Neural cell (in vitro differentiated cells): Measurements from ENCODE around the gene C6orf136. TPM values are rescaled to one million over a fixed set of nuclear protein-coding genes. Genes with fewer than 3 reads are reported as not detected.

Experiments used
- H2AFZ ChIP-seq: fragments of 200-600, 300-800 bp; sonication (generic), shearing (Covaris generic); 2 replicates; pipeline ENCODE4 v1.6.0; 2014; ENCODE audit warnings: low read depth, mild to moderate bottlenecking, antibody characterized with exemption, low read length, moderate library complexity
- H3F3A ChIP-seq: fragments of 200-600 bp; shearing (Covaris generic); 2 replicates; pipeline ENCODE4 v1.6.1; 2016; ENCODE audit warnings: mild to moderate bottlenecking, moderate library complexity, mixed read lengths, antibody characterized with exemption, low read length; ENCODE audit not compliant: insufficient read depth, poor library complexity, severe bottlenecking
- H3K27ac ChIP-seq: fragments of 200-600, 300-800 bp; sonication (generic), shearing (Covaris generic); 2 replicates; pipeline ENCODE4 v1.5.1; 2014; ENCODE audit warnings: mild to moderate bottlenecking, low read length, moderate library complexity
- H3K27me3 ChIP-seq: fragments of 300-800, 200-600 bp; sonication (generic), shearing (Covaris generic); 2 replicates; pipeline ENCODE4 v1.6.0; 2014; ENCODE audit warnings: mild to moderate bottlenecking, low read depth, low read length, moderate library complexity; ENCODE audit not compliant: insufficient read depth
- H3K36me3 ChIP-seq: fragments of 300-800, 200-600 bp; sonication (generic), shearing (Covaris generic); 2 replicates; pipeline ENCODE4 v1.5.1; 2014; ENCODE audit warnings: mild to moderate bottlenecking, antibody characterized with exemption, low read length, moderate library complexity; ENCODE audit not compliant: insufficient read depth
- H3K4me2 ChIP-seq: fragments of 300-800, 200-600 bp; sonication (generic), shearing (Covaris generic); 2 replicates; pipeline ENCODE4 v1.6.0; 2014; ENCODE audit warnings: mild to moderate bottlenecking, low read length
- H3K4me3 ChIP-seq: fragments of 300-800, 200-600 bp; sonication (generic), shearing (Covaris generic); 2 replicates; pipeline ENCODE4 v1.5.1; 2014; ENCODE audit warnings: mild to moderate bottlenecking, low read length, moderate library complexity
- H3K79me2 ChIP-seq: fragments of 200-600 bp; shearing (Covaris generic); replicated peaks from 2 replicates; pipeline ENCODE4 v1.6.0; 2014; ENCODE audit warnings: mild to moderate bottlenecking, low read length, moderate library complexity; ENCODE audit not compliant: insufficient read depth
- H3K9ac ChIP-seq: fragments of 300-800, 200-600 bp; sonication (generic), shearing (Covaris generic); 2 replicates; pipeline ENCODE4 v1.6.1; 2016; ENCODE audit warnings: mild to moderate bottlenecking, low read length, mixed read lengths
- H3K9me2 ChIP-seq: fragments of 200-600 bp; shearing (Covaris generic); 2 replicates; pipeline ENCODE4 v1.6.1; 2016; ENCODE audit warnings: mild to moderate bottlenecking, low read length, mixed read lengths; ENCODE audit not compliant: insufficient read depth
- H3K9me3 ChIP-seq: fragments of 200-600, 300-800 bp; sonication (generic), shearing (Covaris generic); 2 replicates; pipeline ENCODE4 v1.6.1; 2016; ENCODE audit warnings: mild to moderate bottlenecking, mixed run types, low read length, moderate library complexity, mixed read lengths
- H4K20me1 ChIP-seq: fragments of 200-600 bp; shearing (Covaris generic); 2 replicates; pipeline ENCODE4 v1.6.1; 2016; ENCODE audit warnings: mild to moderate bottlenecking, mixed run types; ENCODE audit not compliant: insufficient read depth
- CTCF ChIP-seq: fragments of 450-650 bp; IDR thresholded peaks from 2 replicates; pipeline ENCODE4 v1.5.1; 2014; ENCODE audit warnings: antibody characterized with exemption, mild to moderate bottlenecking, moderate library complexity; ENCODE audit not compliant: poor library complexity, severe bottlenecking
- EP300 ChIP-seq: fragments of 450-650 bp; conservative IDR thresholded peaks from 2 replicates; pipeline ENCODE4 v1.6.1; 2014; ENCODE audit warnings: antibody characterized with exemption, mild to moderate bottlenecking, moderate library complexity; ENCODE audit not compliant: poor library complexity, severe bottlenecking
- EZH2 ChIP-seq: fragments of 200-600, 300-800 bp; shearing (Covaris generic), sonication (generic); IDR thresholded peaks from 2 replicates; pipeline ENCODE4 v1.6.1; 2014; ENCODE audit warnings: antibody characterized with exemption, low read length, borderline replicate concordance, mild to moderate bottlenecking; ENCODE audit not compliant: insufficient read depth, poor library complexity, severe bottlenecking
- MXI1 ChIP-seq: fragments of 450-650 bp; conservative IDR thresholded peaks from 2 replicates; pipeline ENCODE4 v1.6.1; 2014; ENCODE audit warnings: antibody characterized with exemption, mild to moderate bottlenecking; ENCODE audit not compliant: poor library complexity, severe bottlenecking
- POLR2AphosphoS5 ChIP-seq: IDR thresholded peaks from 2 replicates; pipeline ENCODE4 v1.6.1; 2012
- RAD21 ChIP-seq: fragments of 450-650 bp; conservative IDR thresholded peaks from 2 replicates; pipeline ENCODE4 v1.6.1; 2014; ENCODE audit warnings: antibody characterized with exemption, mild to moderate bottlenecking, moderate library complexity
- REST ChIP-seq: IDR thresholded peaks from 2 replicates; pipeline ENCODE4 v1.6.1; 2012; ENCODE audit warnings: borderline replicate concordance
- SMC3 ChIP-seq: fragments of 450-650 bp; conservative IDR thresholded peaks from 2 replicates; pipeline ENCODE4 v1.6.1; 2014; ENCODE audit warnings: antibody characterized with exemption, mild to moderate bottlenecking, moderate library complexity; ENCODE audit not compliant: poor library complexity
- TAF1 ChIP-seq: IDR thresholded peaks from 2 replicates; pipeline ENCODE4 v1.6.1; 2012; ENCODE audit warnings: low read depth
- polyA plus RNA-seq: library from polyadenylated mRNA; depleted of rRNA; stranded (reverse); fragments of >200 nt; gene quantifications from 2 replicates; pipeline ENCODE4 v1.2.3, GENCODE V29; 2014

C6orf136 gene
- polyA plus RNA-seq, 1 donor from 2014 or later = 12.4 TPM

- Histone ChIP-seq H3K36me3 (peaks cover 9% of the 10 kb centered on the region), H3K9me2 (no peaks in the 10 kb centered on the region), H3K27me3 (no peaks in the 10 kb centered on the region), H3K9ac (peak within 1 kb of the TSS; percentile 99), H3K4me2 (peak within 1 kb of the TSS; percentile 81), H3K27ac (peak within 1 kb of the TSS; percentile 100), H3K79me2 (peaks cover 50% of the 10 kb centered on the region), H4K20me1 (no peaks in the 10 kb centered on the region), H2AFZ (peak within 1 kb of the TSS; percentile 38), H3K4me3 (peak within 1 kb of the TSS; percentile 83), H3F3A (peaks cover 8% of the 10 kb centered on the region), H3K9me3 (no peaks in the 10 kb centered on the region)
- TF ChIP-seq MXI1 (peak; percentile 99), POLR2AphosphoS5 (peak; percentile 96), REST (peak; percentile 96), RAD21 (peak; percentile 41), SMC3 (no peak), CTCF (no peak), EP300 (no peak), EZH2 (no peak), TAF1 (peak; percentile 88)
These were observed 29.2 kb upstream of the C6orf136 start, which contains the start of gene MRPS18B for GRCh38 chr6:30617565-30618269. MRPS18B (plus strand) TSS chr6:30617840; CDS start chr6:30617866, 26 bp downstream.

GRCh38 chr6:30618270-30618797 is 28.6 kb upstream of the C6orf136 start:
- TF ChIP-seq MXI1 (no peak), REST (no peak), CTCF (no peak), RAD21 (no peak)
- Histone ChIP-seq H3K4me2 (peak overlapping the region; percentile 69), H3K9me3 (no peaks in the 10 kb centered on the region), H4K20me1 (no peaks in the 10 kb centered on the region), H3K27me3 (no peaks in the 10 kb centered on the region), H3F3A (peaks cover 8% of the 10 kb centered on the region), H3K27ac (peak overlapping the region; percentile 84), H3K9ac (peak overlapping the region; percentile 80), H3K79me2 (peaks cover 47% of the 10 kb centered on the region), H3K4me3 (peak overlapping the region; percentile 83), H2AFZ (peak overlapping the region; percentile 38), H3K36me3 (peaks cover 9% of the 10 kb centered on the region), H3K9me2 (no peaks in the 10 kb centered on the region)
